ENCODE results near the gene RTF2.

DNA sequence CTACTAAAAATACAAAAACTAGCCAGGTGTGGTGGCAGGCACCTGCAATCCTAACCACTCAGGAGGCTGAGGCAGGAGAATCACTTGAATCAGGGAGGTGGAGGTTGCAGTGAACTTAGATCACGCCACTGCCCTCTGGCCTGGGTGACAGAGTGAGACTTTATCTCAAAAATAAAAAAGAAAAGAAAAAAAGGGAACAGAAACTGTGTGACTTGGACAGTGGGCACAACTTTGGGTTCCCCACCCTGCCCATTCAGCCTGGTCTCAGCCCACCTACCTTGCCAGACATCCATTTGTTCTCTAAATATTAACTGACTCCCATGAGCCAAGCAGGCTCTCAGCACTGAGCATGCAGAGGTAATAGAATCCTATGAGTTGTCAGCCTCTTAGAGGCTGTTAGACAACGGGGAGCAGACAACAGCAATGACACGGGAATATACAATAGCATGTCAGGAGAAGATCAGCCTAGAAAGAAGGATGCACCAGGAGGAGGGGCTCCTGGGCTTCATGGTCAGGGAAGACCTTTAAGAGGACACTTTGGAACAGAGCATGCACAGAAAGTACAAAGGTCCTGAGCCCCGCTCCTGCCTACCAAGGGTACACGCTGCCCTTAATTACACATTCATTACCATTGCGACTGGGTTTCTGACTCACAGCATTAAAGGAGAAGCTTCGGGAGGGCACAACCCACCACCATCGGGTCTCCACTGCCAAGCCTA, 84.6 kb downstream of the RTF2 start:
- TF ChIP-seq, protein P1, sequence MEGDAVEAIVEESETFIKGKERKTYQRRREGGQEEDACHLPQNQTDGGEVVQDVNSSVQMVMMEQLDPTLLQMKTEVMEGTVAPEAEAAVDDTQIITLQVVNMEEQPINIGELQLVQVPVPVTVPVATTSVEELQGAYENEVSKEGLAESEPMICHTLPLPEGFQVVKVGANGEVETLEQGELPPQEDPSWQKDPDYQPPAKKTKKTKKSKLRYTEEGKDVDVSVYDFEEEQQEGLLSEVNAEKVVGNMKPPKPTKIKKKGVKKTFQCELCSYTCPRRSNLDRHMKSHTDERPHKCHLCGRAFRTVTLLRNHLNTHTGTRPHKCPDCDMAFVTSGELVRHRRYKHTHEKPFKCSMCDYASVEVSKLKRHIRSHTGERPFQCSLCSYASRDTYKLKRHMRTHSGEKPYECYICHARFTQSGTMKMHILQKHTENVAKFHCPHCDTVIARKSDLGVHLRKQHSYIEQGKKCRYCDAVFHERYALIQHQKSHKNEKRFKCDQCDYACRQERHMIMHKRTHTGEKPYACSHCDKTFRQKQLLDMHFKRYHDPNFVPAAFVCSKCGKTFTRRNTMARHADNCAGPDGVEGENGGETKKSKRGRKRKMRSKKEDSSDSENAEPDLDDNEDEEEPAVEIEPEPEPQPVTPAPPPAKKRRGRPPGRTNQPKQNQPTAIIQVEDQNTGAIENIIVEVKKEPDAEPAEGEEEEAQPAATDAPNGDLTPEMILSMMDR (IDR thresholded peaks at IDR 0.05; ENCODE audit: insufficient read depth, low read depth, low read length) = no peak
- TF ChIP-seq EZH2 (IDR thresholded peaks at IDR 0.05; ENCODE audit: insufficient read depth, low read length) = no peak
